Measurements from ENCODE around the gene SKA2. TPM values are rescaled to one million over a fixed set of nuclear protein-coding genes. Genes with fewer than 3 reads are reported as not detected.

Gene SKA2
- total and polyA plus RNA-seq, 2 experiments from 2014 or later = 50.5 to 140 TPM

- TF ChIP-seq CREB1 (CRISPR knock-in tag; IDR thresholded peaks at IDR 0.05; ENCODE audit: low read depth) = no peak
- no peak for TF ChIP-seq ZNF114 (CRISPR knock-in tag; IDR thresholded peaks at IDR 0.05)
- no peak for TF ChIP-seq EZH2phosphoT487 (IDR thresholded peaks at IDR 0.05; ENCODE audit: unreplicated experiment)
- no peak for TF ChIP-seq ZNF331 (CRISPR knock-in tag; IDR thresholded peaks at IDR 0.05; ENCODE audit: low read depth)
These were observed 12.6 kb upstream of the SKA2 start (continued) for GRCh38 chr17:59167571-59168001.

DNA sequence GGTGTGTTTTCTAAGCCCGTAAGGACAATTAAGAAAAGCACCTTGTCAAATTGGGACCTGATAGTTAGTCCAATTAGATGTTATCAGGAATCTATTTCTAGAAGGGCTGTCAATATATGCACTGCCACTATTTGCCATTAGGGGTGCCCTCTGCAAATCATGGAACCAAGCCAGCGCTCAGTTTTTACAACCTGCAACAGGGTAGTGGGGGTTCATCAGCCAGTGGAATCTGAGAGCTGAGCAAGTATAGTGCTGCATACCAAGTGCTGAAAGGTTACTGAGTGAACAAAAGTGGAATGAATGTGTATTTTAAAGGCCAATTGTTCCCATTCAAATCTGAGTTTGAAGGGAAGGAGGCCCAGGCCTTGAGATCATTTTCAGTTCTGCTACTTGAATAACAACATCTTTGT lies 11.0 kb upstream of the SKA2 start:
- peaks cover 17% of the 10 kb centered on the region for H3K36me3 Mint-ChIP-seq (ENCODE audit: low read depth)
- no peak overlapping the region for H3K4me2 ChIP-seq

DNA sequence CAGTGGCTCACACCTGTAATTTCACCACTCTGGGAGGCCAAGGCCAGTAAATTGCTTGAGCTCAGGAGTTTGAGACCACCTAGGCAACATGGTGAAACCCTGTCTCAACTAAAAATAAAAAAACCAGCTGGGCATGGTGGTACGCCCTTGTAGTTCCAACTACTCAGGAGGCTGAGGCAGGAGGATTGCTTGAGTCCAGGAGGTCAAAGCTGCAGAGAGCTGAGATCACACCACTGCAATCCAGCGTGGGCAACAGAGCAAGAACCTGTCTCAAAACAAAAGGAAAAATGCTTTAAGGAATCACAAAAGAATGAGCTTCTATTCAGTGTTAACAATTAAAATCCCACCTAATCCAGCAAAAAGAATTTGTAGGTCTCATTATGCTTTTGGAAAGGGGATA lies 6.5 kb upstream of the SKA2 start:
- H3K79me2 ChIP-seq (replicated peaks; ENCODE audit: insufficient read depth) = peaks cover 96% of the 10 kb centered on the region
- H3K9me3 Mint-ChIP-seq = no peaks in the 10 kb centered on the region
- H4K20me1 ChIP-seq (replicated peaks; ENCODE audit: insufficient read depth) = peaks cover 4% of the 10 kb centered on the region; the same call in 1 of the 2 replicates
- no peak overlapping the region for H3K27ac Mint-ChIP-seq
- no peak for ATAC-seq
- no peak overlapping the region for H3K4me2 ChIP-seq
- H3K4me3 Mint-ChIP-seq = no peak overlapping the region
- H3K27me3 ChIP-seq (ENCODE audit: insufficient read depth) = no peaks in the 10 kb centered on the region
- H3K4me1 ChIP-seq (ENCODE audit: insufficient read depth) = no peaks in the 10 kb centered on the region
- H3K4me3 ChIP-seq = no peak overlapping the region
- H3K27me3 Mint-ChIP-seq (ENCODE audit: insufficient read depth, low read depth, poor library complexity) = no peaks in the 10 kb centered on the region
- no peaks in the 10 kb centered on the region for H3K9me2 ChIP-seq (ENCODE audit: insufficient read depth)
- no peak overlapping the region for H2AFZ ChIP-seq
- peaks cover 4% of the 10 kb centered on the region; the same call in 2 of the 3 replicates for H3K4me1 Mint-ChIP-seq
- no peaks in the 10 kb centered on the region for H3F3A ChIP-seq (replicated peaks; ENCODE audit: low read depth)
- H3K36me3 Mint-ChIP-seq (ENCODE audit: low read depth) = no peaks in the 10 kb centered on the region
- no peak for DNase-seq (ENCODE audit: low spot score)
- no peaks in the 10 kb centered on the region for H3K36me3 ChIP-seq (ENCODE audit: insufficient read depth)
- no peak overlapping the region for H3K27ac ChIP-seq (ENCODE audit: low read depth)
- TF ChIP-seq ZNF114 (CRISPR knock-in tag; IDR thresholded peaks at IDR 0.05) = no peak
- TF ChIP-seq EZH2phosphoT487 (IDR thresholded peaks at IDR 0.05; ENCODE audit: unreplicated experiment) = no peak
- TF ChIP-seq EZH2 (IDR thresholded peaks at IDR 0.05; ENCODE audit: low read depth, unreplicated experiment) = no peak
- TF ChIP-seq JUNB (IDR thresholded peaks at IDR 0.05; ENCODE audit: unreplicated experiment) = no peak
- TF ChIP-seq CTCF (conservative IDR thresholded peaks at IDR 0.05; ENCODE audit: low read depth in 2 of 2) = no peak
- no peak for TF ChIP-seq NANOG (IDR thresholded peaks at IDR 0.05; ENCODE audit: borderline replicate concordance)
- no peak for TF ChIP-seq ZNF331 (CRISPR knock-in tag; IDR thresholded peaks at IDR 0.05; ENCODE audit: low read depth)
- no peak for TF ChIP-seq POLR2AphosphoS5 (IDR thresholded peaks at IDR 0.05; ENCODE audit: low read depth)
- TF ChIP-seq, protein P1, sequence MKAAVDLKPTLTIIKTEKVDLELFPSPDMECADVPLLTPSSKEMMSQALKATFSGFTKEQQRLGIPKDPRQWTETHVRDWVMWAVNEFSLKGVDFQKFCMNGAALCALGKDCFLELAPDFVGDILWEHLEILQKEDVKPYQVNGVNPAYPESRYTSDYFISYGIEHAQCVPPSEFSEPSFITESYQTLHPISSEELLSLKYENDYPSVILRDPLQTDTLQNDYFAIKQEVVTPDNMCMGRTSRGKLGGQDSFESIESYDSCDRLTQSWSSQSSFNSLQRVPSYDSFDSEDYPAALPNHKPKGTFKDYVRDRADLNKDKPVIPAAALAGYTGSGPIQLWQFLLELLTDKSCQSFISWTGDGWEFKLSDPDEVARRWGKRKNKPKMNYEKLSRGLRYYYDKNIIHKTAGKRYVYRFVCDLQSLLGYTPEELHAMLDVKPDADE (IDR thresholded peaks at IDR 0.05) = no peak
- no peak for TF ChIP-seq REST (IDR thresholded peaks at IDR 0.05; ENCODE audit: unreplicated experiment)

More for the DNA sequence above, 11.0 kb upstream of the SKA2 start:
- Histone ChIP-seq H3K36me3 (ENCODE audit: insufficient read depth) (peaks cover 13% of the 10 kb centered on the region; the same call in 1 of the 2 replicates), H3F3A (replicated peaks; ENCODE audit: low read depth) (no peaks in the 10 kb centered on the region), H2AFZ (no peak overlapping the region), H3K27ac (ENCODE audit: low read depth) (peak overlapping the region; percentile 21; the same call in 1 of the 2 replicates), H3K27me3 (ENCODE audit: insufficient read depth) (no peaks in the 10 kb centered on the region), H4K20me1 (replicated peaks; ENCODE audit: insufficient read depth) (peaks cover 12% of the 10 kb centered on the region), H3K4me3 (no peak overlapping the region), H3K4me1 (ENCODE audit: insufficient read depth) (no peaks in the 10 kb centered on the region), H3K79me2 (replicated peaks; ENCODE audit: insufficient read depth) (peaks cover 86% of the 10 kb centered on the region), H3K9me2 (ENCODE audit: insufficient read depth) (no peaks in the 10 kb centered on the region)
- Mint-ChIP-seq H3K4me1 (peaks cover 4% of the 10 kb centered on the region; the same call in 1 of the 3 replicates), H3K27me3 (ENCODE audit: insufficient read depth, low read depth, poor library complexity) (no peaks in the 10 kb centered on the region), H3K9me3 (no peaks in the 10 kb centered on the region), H3K4me3 (no peak overlapping the region), H3K27ac (no peak overlapping the region)
- DNase-seq (ENCODE audit: low spot score) (peak; percentile 89), ATAC-seq (peak; percentile 100)
- TF ChIP-seq CTCF (conservative IDR thresholded peaks at IDR 0.05; ENCODE audit: low read depth in 2 of 2) (peak; percentile 55 to 70), EZH2 (IDR thresholded peaks at IDR 0.05; ENCODE audit: low read depth, unreplicated experiment) (no peak)

Data from GM23338 (cell line).